Measurements from ENCODE around the gene EFCAB11.

DNA sequence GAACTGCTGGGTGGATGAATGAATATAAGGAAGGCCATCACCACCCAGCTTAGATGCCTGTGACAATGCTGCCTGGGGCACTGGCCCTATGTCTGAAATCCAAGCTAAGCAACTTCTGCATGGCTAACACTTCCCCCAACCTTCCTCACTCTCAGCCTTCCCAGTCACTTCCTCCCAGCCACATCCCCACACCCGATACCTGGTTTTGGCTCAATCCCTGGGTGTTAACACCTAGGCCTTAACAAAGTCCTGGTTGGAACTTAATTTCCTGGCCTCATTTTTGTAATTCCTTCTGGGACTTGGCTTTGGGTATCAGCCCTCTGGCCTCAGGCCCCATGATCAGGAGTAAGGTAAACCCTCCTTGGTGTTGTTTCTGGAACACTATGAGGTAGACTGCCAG is 110.0 kb downstream of the EFCAB11 start:
- TF ChIP-seq, protein P1, sequence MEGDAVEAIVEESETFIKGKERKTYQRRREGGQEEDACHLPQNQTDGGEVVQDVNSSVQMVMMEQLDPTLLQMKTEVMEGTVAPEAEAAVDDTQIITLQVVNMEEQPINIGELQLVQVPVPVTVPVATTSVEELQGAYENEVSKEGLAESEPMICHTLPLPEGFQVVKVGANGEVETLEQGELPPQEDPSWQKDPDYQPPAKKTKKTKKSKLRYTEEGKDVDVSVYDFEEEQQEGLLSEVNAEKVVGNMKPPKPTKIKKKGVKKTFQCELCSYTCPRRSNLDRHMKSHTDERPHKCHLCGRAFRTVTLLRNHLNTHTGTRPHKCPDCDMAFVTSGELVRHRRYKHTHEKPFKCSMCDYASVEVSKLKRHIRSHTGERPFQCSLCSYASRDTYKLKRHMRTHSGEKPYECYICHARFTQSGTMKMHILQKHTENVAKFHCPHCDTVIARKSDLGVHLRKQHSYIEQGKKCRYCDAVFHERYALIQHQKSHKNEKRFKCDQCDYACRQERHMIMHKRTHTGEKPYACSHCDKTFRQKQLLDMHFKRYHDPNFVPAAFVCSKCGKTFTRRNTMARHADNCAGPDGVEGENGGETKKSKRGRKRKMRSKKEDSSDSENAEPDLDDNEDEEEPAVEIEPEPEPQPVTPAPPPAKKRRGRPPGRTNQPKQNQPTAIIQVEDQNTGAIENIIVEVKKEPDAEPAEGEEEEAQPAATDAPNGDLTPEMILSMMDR (IDR thresholded peaks at IDR 0.05) = no peak
- TF ChIP-seq POLR2A (IDR thresholded peaks at IDR 0.05) = no peak

Measured in thyroid gland (tissue), 4 donors.